CD4-positive, alpha-beta T cell (primary cell): ENCODE measurements around the gene MCAT. TPM values are rescaled to one million over a fixed set of nuclear protein-coding genes. Genes with fewer than 3 reads are reported as not detected.

Experiments used
- ATAC-seq: fragments of 200-7000 bp; cut with Tn5 transposase; one replicate; pipeline ENCODE4 v1.10.0; 2022; ENCODE audit warnings: mild to moderate bottlenecking; ENCODE audit not compliant: poor library complexity
- CTCF ChIA-PET: fragments of 350-600 bp; sonication (Branson Sonifier 250); formaldehyde crosslinking; loops from one replicate; lab custom pipeline; 2021; ENCODE audit warnings: antibody characterized with exemption, inconsistent platforms; lab: Charles Lee
- POLR2A ChIA-PET: fragments of 350-600 bp; sonication (Branson Sonifier 250); formaldehyde crosslinking; loops from one replicate; lab custom pipeline; 2021; ENCODE audit warnings: antibody characterized with exemption, inconsistent platforms; lab: Charles Lee
- DNase-seq, 14 experiments: peaks; one replicate each; pipeline ENCODE4 v3.0.0-alpha.2; 2013 to 2020; ENCODE audit warnings: mixed read lengths in 2 of 14
- H3K27ac ChIP-seq, 2 donors: one replicate each; pipeline versions ENCODE4 v1.5.1 to v1.7.0; 2013; ENCODE audit warnings: low read length in 2 of 2, low read depth in 1 of 2, mild to moderate bottlenecking in 1 of 2
- H3K27me3 ChIP-seq, 2 experiments: 1 replicate in 1 of 2; 2 replicates in 1 of 2; pipeline versions ENCODE4 v1.6.1 to v1.7.0; 2013; ENCODE audit warnings: low read length in 2 of 2, control low read depth in 1 of 2, mild to moderate bottlenecking in 1 of 2, moderate library complexity in 1 of 2; ENCODE audit not compliant: insufficient read depth in 2 of 2, control insufficient read depth in 1 of 2
- H3K36me3 ChIP-seq: one replicate; pipeline ENCODE4 v1.6.1; 2013; ENCODE audit warnings: low read length, control low read depth; ENCODE audit not compliant: insufficient read depth
- H3K4me1 ChIP-seq: one replicate; pipeline ENCODE4 v1.6.1; 2013; ENCODE audit warnings: low read length, control low read depth; ENCODE audit not compliant: insufficient read depth
- H3K4me3 ChIP-seq: one replicate; pipeline ENCODE4 v1.5.1; 2013; ENCODE audit warnings: mild to moderate bottlenecking, low read length, moderate library complexity
- H3K9me3 ChIP-seq, 2 experiments: 1 replicate in 1 of 2; 2 replicates in 1 of 2; pipeline versions ENCODE4 v1.6.1 to v1.7.0; 2013; ENCODE audit warnings: low read length in 2 of 2, mild to moderate bottlenecking in 2 of 2, control low read depth in 1 of 2, moderate library complexity in 1 of 2; ENCODE audit not compliant: control insufficient read depth in 1 of 2, insufficient read depth in 1 of 2
- H3K27ac Mint-ChIP-seq: one replicate; pipeline ENCODE4 v1.8.0; 2020; ENCODE audit warnings: mixed read lengths
- H3K27me3 Mint-ChIP-seq: one replicate; pipeline ENCODE4 v1.8.0; 2021; ENCODE audit warnings: mixed read lengths
- H3K36me3 Mint-ChIP-seq: one replicate; pipeline ENCODE4 v1.8.0; 2021; ENCODE audit warnings: low read depth, mixed read lengths
- H3K4me1 Mint-ChIP-seq: one replicate; pipeline ENCODE4 v1.8.0; 2021; ENCODE audit warnings: low read depth, mixed read lengths
- H3K4me3 Mint-ChIP-seq: one replicate; pipeline ENCODE4 v1.8.0; 2020; ENCODE audit warnings: mild to moderate bottlenecking, mixed read lengths
- H3K9me3 Mint-ChIP-seq: one replicate; pipeline ENCODE4 v1.8.0; 2020; ENCODE audit warnings: mixed read lengths
- CTCF ChIP-seq: fragments of 200-600 bp; IDR thresholded peaks from one replicate; pipeline ENCODE4 v1.8.0; 2022; ENCODE audit warnings: antibody characterized with exemption, mild to moderate bottlenecking
- intact Hi-C, 2 experiments: fragments of 100-400 bp; cut with DNase I in 1 of 2; cut with micrococcal nuclease in 1 of 2; formaldehyde crosslinking; loops; one replicate each; pipeline versions ENCODE4 v1.15.1 to v1.9.0; 2023 to 2025; cut with DNase I, micrococcal nuclease
- total RNA-seq, 174 experiments: library from RNA in 2 of 174; stranded (reverse) in 2 of 174; gene quantifications; one replicate each; pipeline ENCODE4 v1.2.3 and lab custom pipeline; 2021 to 2026

The MCAT gene
- total RNA-seq, 2 experiments from 2014 or later = 16.1 to 18.0 TPM

GRCh38 chr22:43173566-43173965 is 30.4 kb upstream of the MCAT start:
- Histone ChIP-seq H3K9me3 (no peaks in the 10 kb centered on the region), H3K4me1 (peaks cover 3% of the 10 kb centered on the region), H3K4me3 (no peak overlapping the region), H3K27me3 (no peaks in the 10 kb centered on the region), H3K36me3 (peaks cover 55% of the 10 kb centered on the region), H3K27ac (no peak overlapping the region)
- TF ChIP-seq CTCF = no peak
- Mint-ChIP-seq H3K27ac (no peak overlapping the region), H3K36me3 (peaks cover 20% of the 10 kb centered on the region), H3K4me3 (no peak overlapping the region), H3K9me3 (no peaks in the 10 kb centered on the region), H3K27me3 (no peaks in the 10 kb centered on the region), H3K4me1 (no peaks in the 10 kb centered on the region)
- ATAC-seq (no peak), DNase-seq (no peak)
- intact Hi-C loops = no loop called here
- ChIA-PET POLR2A (no interaction called here), CTCF (no interaction called here)

GRCh38 chr22:43172191-43172590 is 29.0 kb upstream of the MCAT start:
- H3K27me3 Mint-ChIP-seq = no peaks in the 10 kb centered on the region
- Histone ChIP-seq H3K4me3 (no peak overlapping the region), H3K9me3 (no peaks in the 10 kb centered on the region), H3K36me3 (peaks cover 58% of the 10 kb centered on the region), H3K27me3 (no peaks in the 10 kb centered on the region), H3K27ac (no peak overlapping the region), H3K4me1 (peaks cover 3% of the 10 kb centered on the region)
- H3K27ac Mint-ChIP-seq = no peak overlapping the region
- no peak overlapping the region for H3K4me3 Mint-ChIP-seq
- CTCF ChIA-PET = no interaction called here
- TF ChIP-seq CTCF = no peak
- no peaks in the 10 kb centered on the region for H3K4me1 Mint-ChIP-seq
- DNase-seq (no peak), ATAC-seq (no peak)
- peaks cover 27% of the 10 kb centered on the region for H3K36me3 Mint-ChIP-seq
- POLR2A ChIA-PET = interaction anchor here (0.8 kb wide), 1 partner anchor 15 kb away, joined by 3 read pairs; no protein-coding TSS in a partner anchor
- no peaks in the 10 kb centered on the region for H3K9me3 Mint-ChIP-seq
- intact Hi-C loops = no loop called here

- Histone ChIP-seq H3K4me1 (peaks cover 3% of the 10 kb centered on the region), H3K36me3 (peaks cover 58% of the 10 kb centered on the region), H3K4me3 (no peak overlapping the region), H3K27ac (no peak overlapping the region), H3K27me3 (no peaks in the 10 kb centered on the region), H3K9me3 (no peaks in the 10 kb centered on the region)
- Mint-ChIP-seq H3K36me3 (peaks cover 27% of the 10 kb centered on the region), H3K27me3 (no peaks in the 10 kb centered on the region), H3K4me1 (no peaks in the 10 kb centered on the region), H3K4me3 (no peak overlapping the region), H3K9me3 (no peaks in the 10 kb centered on the region), H3K27ac (no peak overlapping the region)
- no peak for TF ChIP-seq CTCF
- no peak for ATAC-seq
- POLR2A ChIA-PET = interaction anchor here (0.8 kb wide), 1 partner anchor 16 kb away, joined by 3 read pairs; no protein-coding TSS in a partner anchor
- CTCF ChIA-PET = no interaction called here
- no peak for DNase-seq
- intact Hi-C loops = no loop called here
Measured at GRCh38 chr22:43171607-43172006, 28.4 kb upstream of the MCAT start.
